Measurements from ENCODE around the gene YWHAG. TPM values are rescaled to one million over a fixed set of nuclear protein-coding genes. Genes with fewer than 3 reads are reported as not detected.

Gene YWHAG
- total and polyA plus RNA-seq, 2 of the 13 experiments (the other 11 are each of a cell fraction or from before 2014, with no cell fraction given), result 36.9 to 67.5 TPM

DNA sequence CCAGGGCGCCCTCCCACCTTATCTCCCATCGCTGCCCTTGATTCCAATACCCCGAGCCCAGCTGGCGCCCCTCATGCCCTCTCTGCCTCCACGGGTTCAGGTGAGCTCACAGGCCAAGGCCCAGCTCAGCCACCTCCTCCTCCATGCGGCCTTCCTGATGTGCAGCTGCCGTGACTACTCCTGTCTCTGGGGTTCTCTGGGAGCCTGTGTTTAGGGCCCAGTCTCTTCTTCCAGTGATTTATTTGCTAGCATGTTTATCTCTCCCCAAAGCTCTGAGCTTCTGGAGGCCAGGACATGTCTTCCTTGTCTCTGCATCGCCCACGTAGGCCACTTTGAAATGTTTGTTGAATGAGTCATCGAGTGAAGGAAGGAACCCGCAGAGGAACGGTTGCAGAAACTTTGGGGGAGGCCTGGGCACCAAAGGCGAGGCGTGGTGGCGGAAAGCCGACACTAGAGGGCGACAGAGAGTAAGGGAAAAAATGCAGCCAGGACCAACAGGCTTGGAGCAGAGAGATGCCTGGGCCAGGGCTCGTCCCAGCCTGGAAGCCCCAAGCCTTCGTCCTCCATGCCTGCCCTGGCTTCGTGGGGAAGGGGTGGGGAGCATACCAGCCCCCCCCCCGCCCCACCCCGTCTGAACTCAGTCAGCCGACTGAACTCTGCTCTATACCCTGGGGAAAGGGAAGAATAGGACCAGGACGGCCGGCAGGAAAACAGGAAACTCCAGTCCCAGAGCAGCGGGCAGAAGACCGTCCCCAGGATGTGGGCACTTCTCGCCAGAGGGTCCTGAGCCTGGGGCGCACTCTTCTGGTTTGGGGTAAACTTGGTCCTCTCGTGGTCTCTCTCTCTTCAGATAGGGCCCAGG, 67.2 kb downstream of the YWHAG start (continued):
- TF ChIP-seq SOX6 (IDR thresholded peaks at IDR 0.05), result no peak
- TF ChIP-seq SOX6 (CRISPR knock-in tag; IDR thresholded peaks at IDR 0.05), result peak; percentile 72
- TF ChIP-seq, protein P1, sequence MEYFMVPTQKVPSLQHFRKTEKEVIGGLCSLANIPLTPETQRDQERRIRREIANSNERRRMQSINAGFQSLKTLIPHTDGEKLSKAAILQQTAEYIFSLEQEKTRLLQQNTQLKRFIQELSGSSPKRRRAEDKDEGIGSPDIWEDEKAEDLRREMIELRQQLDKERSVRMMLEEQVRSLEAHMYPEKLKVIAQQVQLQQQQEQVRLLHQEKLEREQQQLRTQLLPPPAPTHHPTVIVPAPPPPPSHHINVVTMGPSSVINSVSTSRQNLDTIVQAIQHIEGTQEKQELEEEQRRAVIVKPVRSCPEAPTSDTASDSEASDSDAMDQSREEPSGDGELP (IDR thresholded peaks at IDR 0.05; ENCODE audit: borderline replicate concordance, low read depth), result peak; percentile 52; the same call in 1 of the 2 replicates
- no peak for TF ChIP-seq ZFP82 (CRISPR knock-in tag; IDR thresholded peaks at IDR 0.05; ENCODE audit: borderline replicate concordance)
- TF ChIP-seq ZBTB3 (CRISPR knock-in tag; IDR thresholded peaks at IDR 0.05; ENCODE audit: borderline replicate concordance, low read depth), result no peak
- peak; percentile 11; the same call in 1 of the 2 replicates for TF ChIP-seq ZNF772 (CRISPR knock-in tag; IDR thresholded peaks at IDR 0.05)
- peak; percentile 57; the same call in 1 of the 2 replicates for TF ChIP-seq ZNF205 (CRISPR knock-in tag; IDR thresholded peaks at IDR 0.05)
- TF ChIP-seq FOXK1 (CRISPR knock-in tag; IDR thresholded peaks at IDR 0.05; ENCODE audit: borderline replicate concordance, low read depth), result no peak
- TF ChIP-seq, protein P2, sequence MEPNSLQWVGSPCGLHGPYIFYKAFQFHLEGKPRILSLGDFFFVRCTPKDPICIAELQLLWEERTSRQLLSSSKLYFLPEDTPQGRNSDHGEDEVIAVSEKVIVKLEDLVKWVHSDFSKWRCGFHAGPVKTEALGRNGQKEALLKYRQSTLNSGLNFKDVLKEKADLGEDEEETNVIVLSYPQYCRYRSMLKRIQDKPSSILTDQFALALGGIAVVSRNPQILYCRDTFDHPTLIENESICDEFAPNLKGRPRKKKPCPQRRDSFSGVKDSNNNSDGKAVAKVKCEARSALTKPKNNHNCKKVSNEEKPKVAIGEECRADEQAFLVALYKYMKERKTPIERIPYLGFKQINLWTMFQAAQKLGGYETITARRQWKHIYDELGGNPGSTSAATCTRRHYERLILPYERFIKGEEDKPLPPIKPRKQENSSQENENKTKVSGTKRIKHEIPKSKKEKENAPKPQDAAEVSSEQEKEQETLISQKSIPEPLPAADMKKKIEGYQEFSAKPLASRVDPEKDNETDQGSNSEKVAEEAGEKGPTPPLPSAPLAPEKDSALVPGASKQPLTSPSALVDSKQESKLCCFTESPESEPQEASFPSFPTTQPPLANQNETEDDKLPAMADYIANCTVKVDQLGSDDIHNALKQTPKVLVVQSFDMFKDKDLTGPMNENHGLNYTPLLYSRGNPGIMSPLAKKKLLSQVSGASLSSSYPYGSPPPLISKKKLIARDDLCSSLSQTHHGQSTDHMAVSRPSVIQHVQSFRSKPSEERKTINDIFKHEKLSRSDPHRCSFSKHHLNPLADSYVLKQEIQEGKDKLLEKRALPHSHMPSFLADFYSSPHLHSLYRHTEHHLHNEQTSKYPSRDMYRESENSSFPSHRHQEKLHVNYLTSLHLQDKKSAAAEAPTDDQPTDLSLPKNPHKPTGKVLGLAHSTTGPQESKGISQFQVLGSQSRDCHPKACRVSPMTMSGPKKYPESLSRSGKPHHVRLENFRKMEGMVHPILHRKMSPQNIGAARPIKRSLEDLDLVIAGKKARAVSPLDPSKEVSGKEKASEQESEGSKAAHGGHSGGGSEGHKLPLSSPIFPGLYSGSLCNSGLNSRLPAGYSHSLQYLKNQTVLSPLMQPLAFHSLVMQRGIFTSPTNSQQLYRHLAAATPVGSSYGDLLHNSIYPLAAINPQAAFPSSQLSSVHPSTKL (CRISPR knock-in tag; IDR thresholded peaks at IDR 0.05), result peak; percentile 74; the same call in 1 of the 2 replicates
- TF ChIP-seq CCAR2 (optimal IDR thresholded peaks at IDR 0.05; ENCODE audit: low read depth, low read length), result no peak
- no peak for TF ChIP-seq ZNF670 (CRISPR knock-in tag; IDR thresholded peaks at IDR 0.05; ENCODE audit: borderline replicate concordance)
- TF ChIP-seq, protein P3, sequence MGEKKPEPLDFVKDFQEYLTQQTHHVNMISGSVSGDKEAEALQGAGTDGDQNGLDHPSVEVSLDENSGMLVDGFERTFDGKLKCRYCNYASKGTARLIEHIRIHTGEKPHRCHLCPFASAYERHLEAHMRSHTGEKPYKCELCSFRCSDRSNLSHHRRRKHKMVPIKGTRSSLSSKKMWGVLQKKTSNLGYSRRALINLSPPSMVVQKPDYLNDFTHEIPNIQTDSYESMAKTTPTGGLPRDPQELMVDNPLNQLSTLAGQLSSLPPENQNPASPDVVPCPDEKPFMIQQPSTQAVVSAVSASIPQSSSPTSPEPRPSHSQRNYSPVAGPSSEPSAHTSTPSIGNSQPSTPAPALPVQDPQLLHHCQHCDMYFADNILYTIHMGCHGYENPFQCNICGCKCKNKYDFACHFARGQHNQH (CRISPR knock-in tag; IDR thresholded peaks at IDR 0.05), result peak; percentile 91
- TF ChIP-seq CBFB (CRISPR knock-in tag; IDR thresholded peaks at IDR 0.05), result no peak
- TF ChIP-seq, protein P4, sequence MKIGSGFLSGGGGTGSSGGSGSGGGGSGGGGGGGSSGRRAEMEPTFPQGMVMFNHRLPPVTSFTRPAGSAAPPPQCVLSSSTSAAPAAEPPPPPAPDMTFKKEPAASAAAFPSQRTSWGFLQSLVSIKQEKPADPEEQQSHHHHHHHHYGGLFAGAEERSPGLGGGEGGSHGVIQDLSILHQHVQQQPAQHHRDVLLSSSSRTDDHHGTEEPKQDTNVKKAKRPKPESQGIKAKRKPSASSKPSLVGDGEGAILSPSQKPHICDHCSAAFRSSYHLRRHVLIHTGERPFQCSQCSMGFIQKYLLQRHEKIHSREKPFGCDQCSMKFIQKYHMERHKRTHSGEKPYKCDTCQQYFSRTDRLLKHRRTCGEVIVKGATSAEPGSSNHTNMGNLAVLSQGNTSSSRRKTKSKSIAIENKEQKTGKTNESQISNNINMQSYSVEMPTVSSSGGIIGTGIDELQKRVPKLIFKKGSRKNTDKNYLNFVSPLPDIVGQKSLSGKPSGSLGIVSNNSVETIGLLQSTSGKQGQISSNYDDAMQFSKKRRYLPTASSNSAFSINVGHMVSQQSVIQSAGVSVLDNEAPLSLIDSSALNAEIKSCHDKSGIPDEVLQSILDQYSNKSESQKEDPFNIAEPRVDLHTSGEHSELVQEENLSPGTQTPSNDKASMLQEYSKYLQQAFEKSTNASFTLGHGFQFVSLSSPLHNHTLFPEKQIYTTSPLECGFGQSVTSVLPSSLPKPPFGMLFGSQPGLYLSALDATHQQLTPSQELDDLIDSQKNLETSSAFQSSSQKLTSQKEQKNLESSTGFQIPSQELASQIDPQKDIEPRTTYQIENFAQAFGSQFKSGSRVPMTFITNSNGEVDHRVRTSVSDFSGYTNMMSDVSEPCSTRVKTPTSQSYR (CRISPR knock-in tag; IDR thresholded peaks at IDR 0.05; ENCODE audit: borderline replicate concordance), result peak; percentile 47; the same call in 1 of the 2 replicates
- TF ChIP-seq, protein P5, sequence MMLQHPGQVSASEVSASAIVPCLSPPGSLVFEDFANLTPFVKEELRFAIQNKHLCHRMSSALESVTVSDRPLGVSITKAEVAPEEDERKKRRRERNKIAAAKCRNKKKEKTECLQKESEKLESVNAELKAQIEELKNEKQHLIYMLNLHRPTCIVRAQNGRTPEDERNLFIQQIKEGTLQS (CRISPR knock-in tag; IDR thresholded peaks at IDR 0.05), result peak; percentile 86
- TF ChIP-seq GABPB1 (CRISPR knock-in tag; IDR thresholded peaks at IDR 0.05), result peak; percentile 62
- TF ChIP-seq ZC3H13 (CRISPR knock-in tag; IDR thresholded peaks at IDR 0.05), result 0 out of 2 replicates have a peak, but pooled peaks have one; percentile 41
